HAP-1 (cell line): ENCODE results near the gene DBNDD2.

ENCODE experiments used
- DNase-seq, 2 experiments: peaks; one replicate each; pipeline ENCODE4 v3.0.0-alpha.2; 2016 to 2020; ENCODE audit warnings: low spot score in 2 of 2
- H3K27me3 ChIP-seq: fragments of 250-450 bp; sonication (Bioruptor Pico); 2 replicates; pipeline ENCODE4 v1.5.1; 2020; ENCODE audit warnings: low read depth, mild to moderate bottlenecking, moderate library complexity
- H3K36me3 ChIP-seq: fragments of 250-450 bp; sonication (Bioruptor Pico); replicated peaks from 2 replicates; pipeline ENCODE4 v1.5.1; 2020; ENCODE audit warnings: mild to moderate bottlenecking
- H3K4me1 ChIP-seq: fragments of 250-450 bp; sonication (Bioruptor Pico); 2 replicates; pipeline ENCODE4 v1.5.1; 2020; ENCODE audit warnings: mild to moderate bottlenecking
- H3K4me3 ChIP-seq: fragments of 250-450 bp; sonication (Bioruptor Pico); 2 replicates; pipeline ENCODE4 v1.5.1; 2020; ENCODE audit warnings: mild to moderate bottlenecking, moderate library complexity
- H3K9me3 ChIP-seq: fragments of 250-450 bp; sonication (Bioruptor Pico); 2 replicates; pipeline ENCODE4 v1.5.1; 2020; ENCODE audit warnings: mild to moderate bottlenecking, moderate library complexity
- in situ Hi-C: fragments of 300-500 bp; cut with MboI; formaldehyde crosslinking; loops from 3 replicates; pipeline ENCODE4 v1.14.3; 2020; ENCODE audit warnings: low sequenced_read_pairs, inconsistent platforms, mixed read lengths

The DBNDD2 gene

DNA sequence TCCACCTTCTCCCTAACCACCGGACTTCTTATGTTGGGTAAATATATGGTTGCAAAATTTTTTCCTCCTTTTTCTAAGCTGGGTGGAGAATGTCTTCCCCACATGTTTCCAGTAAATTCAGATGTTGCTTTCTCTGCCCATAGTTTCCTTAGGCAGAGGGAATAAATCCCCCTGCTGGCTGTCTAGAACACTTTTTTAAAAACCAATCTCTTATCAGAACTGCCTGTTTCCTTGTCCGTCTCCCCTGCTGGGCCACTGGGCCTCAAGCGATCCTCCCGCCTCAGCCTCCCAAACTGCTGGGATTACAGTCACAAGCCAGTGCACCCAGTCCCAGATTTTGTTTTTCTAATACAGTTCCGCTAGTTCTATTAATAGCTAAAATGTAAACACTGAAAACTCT lies 51.5 kb downstream of the DBNDD2 start:
- Histone ChIP-seq H3K9me3 (no peaks in the 10 kb centered on the region), H3K4me3 (no peak overlapping the region), H3K4me1 (no peaks in the 10 kb centered on the region), H3K36me3 (no peaks in the 10 kb centered on the region), H3K27me3 (peaks cover 6% of the 10 kb centered on the region; the same call in 1 of the 2 replicates)
- in situ Hi-C loops, result loop anchor here (10.0 kb wide), 1 partner anchor 315 kb away; no protein-coding TSS in a partner anchor
- DNase-seq, result no peak
